Kidney capillary endothelial cell (primary cell): ENCODE measurements around the gene SP2.

Source experiments
- DNase-seq: peaks from one replicate; pipeline ENCODE4 v3.0.0-alpha.2; 2018; ENCODE audit warnings: low spot score

Gene SP2

GRCh38 chr17:47975823-47976205 lies 79.8 kb downstream of the SP2 start:
- DNase-seq, result no peak

- peak; percentile 56 for DNase-seq
These were observed 82.3 kb downstream of the SP2 start for GRCh38 chr17:47978324-47978723.
